ENCODE results near the gene LRRC46. TPM values are rescaled to one million over a fixed set of nuclear protein-coding genes. Genes with fewer than 3 reads are reported as not detected.

The LRRC46 gene
- total RNA-seq, 1 experiment from 2014 or later, result 0.31 TPM

- H4K8ac ChIP-seq (replicated peaks; ENCODE audit: insufficient read length, low read depth, low read length), result no peak overlapping the region
- no peak overlapping the region for H3K56ac ChIP-seq (ENCODE audit: insufficient read length, low read depth, low read length)
- no peak overlapping the region for H3K9ac ChIP-seq (ENCODE audit: extremely low read depth, insufficient read length, low read length)
- H2BK15ac ChIP-seq (ENCODE audit: low read depth, low read length), result no peak overlapping the region
- TF ChIP-seq CTCF (conservative IDR thresholded peaks at IDR 0.05), result no peak
- Mint-ChIP-seq H3K9me3 (no peaks in the 10 kb centered on the region), H3K4me1 (no peaks in the 10 kb centered on the region), H3K36me3 (ENCODE audit: insufficient read depth in 1 of 3, low read depth in 3 of 3) (no peaks in the 10 kb centered on the region), H3K27ac (no peak overlapping the region), H3K4me3 (no peak overlapping the region), H3K27me3 (ENCODE audit: low read depth) (peaks cover 13% of the 10 kb centered on the region)
- no CpG with 5 or more reads among the region's 6 CpGs for WGBS (ENCODE audit: extremely low coverage, insufficient read length, low lambda C conversion rate)
- H2AFZ ChIP-seq (ENCODE audit: low read length), result no peak overlapping the region
- no peak overlapping the region for H3K4ac ChIP-seq (ENCODE audit: low read depth, low read length)
- no peak overlapping the region for H2BK20ac ChIP-seq (ENCODE audit: low read depth, low read length, poor library complexity, severe bottlenecking)
- H3T11ph ChIP-seq (ENCODE audit: low read length), result no peak overlapping the region
- no peak overlapping the region for H3K27ac ChIP-seq (ENCODE audit: insufficient read length, low read depth, low read length)
- H3K4me1 ChIP-seq (ENCODE audit: insufficient read depth, low read length), result no peaks in the 10 kb centered on the region
- no peak overlapping the region for H2BK5ac ChIP-seq (ENCODE audit: insufficient read length, low read length)
- H3K4me2 ChIP-seq (ENCODE audit: insufficient read depth, insufficient read length, low read length), result no peak overlapping the region
- DNase-seq, result no peak
- no peaks in the 10 kb centered on the region for H4K20me1 ChIP-seq (ENCODE audit: control insufficient read depth, insufficient read depth, insufficient read length)
- no peak overlapping the region for H4K5ac ChIP-seq (ENCODE audit: insufficient read length, low read depth, low read length)
- H3K14ac ChIP-seq (ENCODE audit: insufficient read depth, low read length), result no peak overlapping the region
- no peak overlapping the region for H2AK5ac ChIP-seq (ENCODE audit: insufficient read length, low read length)
- no peak overlapping the region for H4K91ac ChIP-seq (ENCODE audit: insufficient read length, low read depth, low read length)
- no peak overlapping the region for H3K23ac ChIP-seq (ENCODE audit: insufficient read length, low read depth, low read length)
- no peaks in the 10 kb centered on the region for H3K9me3 ChIP-seq (ENCODE audit: control insufficient read depth, low read depth, low read length)
- no peaks in the 10 kb centered on the region for H3K79me2 ChIP-seq (ENCODE audit: insufficient read depth, low read length)
- H3K79me1 ChIP-seq (ENCODE audit: insufficient read depth, low read depth, low read length, poor library complexity, severe bottlenecking), result no peaks in the 10 kb centered on the region
- no peak overlapping the region for H3K18ac ChIP-seq (ENCODE audit: insufficient read length, low read depth, low read length)
- no peak overlapping the region for H2BK12ac ChIP-seq (ENCODE audit: insufficient read length, low read depth, low read length)
- no peaks in the 10 kb centered on the region for H3K23me2 ChIP-seq (ENCODE audit: insufficient read length, low read depth, low read length, poor library complexity, severe bottlenecking)
- H2BK120ac ChIP-seq (ENCODE audit: low read depth, low read length, poor library complexity, severe bottlenecking), result no peak overlapping the region
- no peaks in the 10 kb centered on the region; the same call in 1 of the 2 replicates for H3K27me3 ChIP-seq (ENCODE audit: insufficient read depth, low read length)
These were observed 29.6 kb upstream of the LRRC46 start for GRCh38 chr17:47801906-47802305.

All from H9 (cell line).